ENCODE measurements around the gene GGCT.
"Not testable (repeated sequence)": the region's sequence is repeated elsewhere in the genome, so short reads cannot be mapped to it uniquely, and the experiment has no call there.

GGCT gene

GRCh38 chr7:30503274-30504212 lies 1.1 kb downstream of the GGCT start:
- Histone ChIP-seq H3K36me3 (ENCODE audit: insufficient read depth, low read length) (peaks cover 31% of the 10 kb centered on the region), H3K9me3 (ENCODE audit: insufficient read depth, low read depth, low read length) (no peaks in the 10 kb centered on the region), H3K27me3 (ENCODE audit: insufficient read depth, low read length) (no peaks in the 10 kb centered on the region), H3K4me1 (ENCODE audit: insufficient read depth, low read length) (0 out of 2 replicates have a peak, but pooled peaks cover 8% of the 10 kb centered on the region), H3K9ac (ENCODE audit: low read depth, low read length) (peak overlapping the region; percentile 92), H3K27ac (ENCODE audit: low read depth, low read length) (no peak overlapping the region), H3K4me3 (ENCODE audit: low read length) (peak overlapping the region; percentile 79)
- WGBS: 75% methylated on average over 14 of the region's 15 CpGs

- Histone ChIP-seq H3K36me3 (ENCODE audit: insufficient read depth, low read length) (peaks cover 39% of the 10 kb centered on the region), H3K4me1 (ENCODE audit: insufficient read depth, low read length) (0 out of 2 replicates have a peak, but pooled peaks cover 8% of the 10 kb centered on the region), H3K9ac (ENCODE audit: low read depth, low read length) (no peak overlapping the region), H3K9me3 (ENCODE audit: insufficient read depth, low read depth, low read length) (no peaks in the 10 kb centered on the region), H3K27me3 (ENCODE audit: insufficient read depth, low read length) (no peaks in the 10 kb centered on the region), H3K27ac (ENCODE audit: low read depth, low read length) (no peak overlapping the region), H3K4me3 (ENCODE audit: low read length) (peak overlapping the region; percentile 79)
- 91% methylated on average over 2 of the region's 2 CpGs for WGBS
Measured at GRCh38 chr7:30502470-30503251, 2.0 kb downstream of the GGCT start.

GRCh38 chr7:30501264-30501663 lies 3.4 kb downstream of the GGCT start:
- Histone ChIP-seq H3K4me3 (ENCODE audit: low read length) (no peak overlapping the region), H3K27ac (ENCODE audit: low read depth, low read length) (no peak overlapping the region), H3K9ac (ENCODE audit: low read depth, low read length) (no peak overlapping the region), H3K9me3 (ENCODE audit: insufficient read depth, low read depth, low read length) (no peaks in the 10 kb centered on the region), H3K4me1 (ENCODE audit: insufficient read depth, low read length) (0 out of 2 replicates have a peak, but pooled peaks cover 8% of the 10 kb centered on the region), H3K36me3 (ENCODE audit: insufficient read depth, low read length) (peaks cover 53% of the 10 kb centered on the region), H3K27me3 (ENCODE audit: insufficient read depth, low read length) (no peaks in the 10 kb centered on the region)
- 94% methylated on average over 4 of the region's 5 CpGs for WGBS

- H3K9ac ChIP-seq (ENCODE audit: low read depth, low read length): no peak overlapping the region
- no peak overlapping the region for H3K27ac ChIP-seq (ENCODE audit: low read depth, low read length)
- H3K9me3 ChIP-seq (ENCODE audit: insufficient read depth, low read depth, low read length): peaks cover 34% of the 10 kb centered on the region; the same call in 1 of the 2 replicates
- no peaks in the 10 kb centered on the region for H3K27me3 ChIP-seq (ENCODE audit: insufficient read depth, low read length)
- H3K4me1 ChIP-seq (ENCODE audit: insufficient read depth, low read length): no peaks in the 10 kb centered on the region
- peaks cover 33% of the 10 kb centered on the region for H3K36me3 ChIP-seq (ENCODE audit: insufficient read depth, low read length)
- no peak overlapping the region for H3K4me3 ChIP-seq (ENCODE audit: low read length)
Measured at GRCh38 chr7:30493228-30493627, 11.4 kb downstream of the GGCT start.

- H3K4me3 ChIP-seq (ENCODE audit: low read length): no peak overlapping the region
- peaks cover 34% of the 10 kb centered on the region; the same call in 1 of the 2 replicates for H3K9me3 ChIP-seq (ENCODE audit: insufficient read depth, low read depth, low read length)
- H3K9ac ChIP-seq (ENCODE audit: low read depth, low read length): no peak overlapping the region
Measured at GRCh38 chr7:30491417-30491816, 13.2 kb downstream of the GGCT start.

GRCh38 chr7:30487371-30487770 lies 17.3 kb downstream of the GGCT start:
- no peak overlapping the region for H3K9ac ChIP-seq (ENCODE audit: low read depth, low read length)
- H3K9me3 ChIP-seq (ENCODE audit: insufficient read depth, low read depth, low read length): peaks cover 21% of the 10 kb centered on the region; the same call in 1 of the 2 replicates
- H3K36me3 ChIP-seq (ENCODE audit: insufficient read depth, low read length): no peaks in the 10 kb centered on the region
- 95% methylated on average over 1 of the region's 1 CpG for WGBS
- no peaks in the 10 kb centered on the region for H3K27me3 ChIP-seq (ENCODE audit: insufficient read depth, low read length)
- H3K27ac ChIP-seq (ENCODE audit: low read depth, low read length): no peak overlapping the region
- H3K4me1 ChIP-seq (ENCODE audit: insufficient read depth, low read length): no peaks in the 10 kb centered on the region; the same call in 1 of the 2 replicates
- no peak overlapping the region for H3K4me3 ChIP-seq (ENCODE audit: low read length)

More at GRCh38 chr7:30491417-30491816, 13.2 kb downstream of the GGCT start:
- Histone ChIP-seq H3K27me3 (ENCODE audit: insufficient read depth, low read length) (no peaks in the 10 kb centered on the region), H3K4me1 (ENCODE audit: insufficient read depth, low read length) (no peaks in the 10 kb centered on the region), H3K27ac (ENCODE audit: low read depth, low read length) (no peak overlapping the region), H3K36me3 (ENCODE audit: insufficient read depth, low read length) (peaks cover 15% of the 10 kb centered on the region)

GRCh38 chr7:30485667-30486066 lies 19.0 kb downstream of the GGCT start:
- Histone ChIP-seq H3K4me3 (ENCODE audit: low read length) (no peak overlapping the region), H3K27ac (ENCODE audit: low read depth, low read length) (no peak overlapping the region), H3K27me3 (ENCODE audit: insufficient read depth, low read length) (no peaks in the 10 kb centered on the region), H3K36me3 (ENCODE audit: insufficient read depth, low read length) (no peaks in the 10 kb centered on the region), H3K9ac (ENCODE audit: low read depth, low read length) (no peak overlapping the region), H3K9me3 (ENCODE audit: insufficient read depth, low read depth, low read length) (peaks cover 5% of the 10 kb centered on the region; the same call in 1 of the 2 replicates), H3K4me1 (ENCODE audit: insufficient read depth, low read length) (no peaks in the 10 kb centered on the region; the same call in 1 of the 2 replicates)
- 100% methylated on average over 1 of the region's 1 CpG for WGBS

- H3K9ac ChIP-seq (ENCODE audit: low read depth, low read length); H3K36me3 ChIP-seq (ENCODE audit: insufficient read depth, low read length); H3K27ac ChIP-seq (ENCODE audit: low read depth, low read length); H3K4me1 ChIP-seq (ENCODE audit: insufficient read depth, low read length); H3K4me3 ChIP-seq (ENCODE audit: low read length); H3K9me3 ChIP-seq (ENCODE audit: insufficient read depth, low read depth, low read length): not testable (repeated sequence)
- 95% methylated on average over 8 of the region's 9 CpGs for WGBS
- peaks cover 20% of the 10 kb centered on the region for H3K27me3 ChIP-seq (ENCODE audit: insufficient read depth, low read length)
Measured at GRCh38 chr7:30481416-30481815, 23.2 kb downstream of the GGCT start.

- H3K9ac ChIP-seq (ENCODE audit: low read depth, low read length): peak overlapping the region; percentile 78; the same call in 1 of the 2 replicates
- 85% methylated on average over 14 of the region's 14 CpGs for WGBS
- peak overlapping the region; percentile 64 for H3K4me3 ChIP-seq (ENCODE audit: low read length)
- H3K36me3 ChIP-seq (ENCODE audit: insufficient read depth, low read length): no peaks in the 10 kb centered on the region
- no peak overlapping the region for H3K27ac ChIP-seq (ENCODE audit: low read depth, low read length)
- H3K27me3 ChIP-seq (ENCODE audit: insufficient read depth, low read length): peaks cover 20% of the 10 kb centered on the region
- no peaks in the 10 kb centered on the region for H3K9me3 ChIP-seq (ENCODE audit: insufficient read depth, low read depth, low read length)
- no peaks in the 10 kb centered on the region for H3K4me1 ChIP-seq (ENCODE audit: insufficient read depth, low read length)
Measured at GRCh38 chr7:30479202-30480120, 25.2 kb downstream of the GGCT start.

GRCh38 chr7:30478349-30479201 lies 26.1 kb downstream of the GGCT start, which contains the start of gene NOD1:
Gene NOD1 (minus strand): TSS chr7:30478784. CDS start chr7:30456921, 21,863 bp downstream.
- H3K4me3 ChIP-seq (ENCODE audit: low read length): peak within 1 kb of the TSS; percentile 64
- H3K9me3 ChIP-seq (ENCODE audit: insufficient read depth, low read depth, low read length): no peaks in the 10 kb centered on the region
- H3K9ac ChIP-seq (ENCODE audit: low read depth, low read length): peak within 1 kb of the TSS; percentile 78
- no peaks in the 10 kb centered on the region for H3K4me1 ChIP-seq (ENCODE audit: insufficient read depth, low read length)
- no peaks in the 10 kb centered on the region for H3K36me3 ChIP-seq (ENCODE audit: insufficient read depth, low read length)
- peak within 1 kb of the TSS; percentile 58; the same call in 1 of the 2 replicates for H3K27ac ChIP-seq (ENCODE audit: low read depth, low read length)
- WGBS: 3% methylated on average over 76 of the region's 77 CpGs
- peaks cover 20% of the 10 kb centered on the region for H3K27me3 ChIP-seq (ENCODE audit: insufficient read depth, low read length)

Measured in HUES64 (cell line).